HL-60/S4 (cell line): ENCODE data around the gene EDARADD.

Experiments
- in situ Hi-C: fragments of 300-500 bp; cut with MboI; formaldehyde crosslinking; loops from 2 replicates; pipeline ENCODE4 v1.14.3; 2022; ENCODE audit warnings: low sequenced_read_pairs

EDARADD gene

GRCh38 chr1:236392182-236392581 lies 1.9 kb upstream of the EDARADD start:
- in situ Hi-C loops, result no loop called here

- in situ Hi-C loops, result no loop called here
Measured at GRCh38 chr1:236394879-236395229, 768 bp downstream of the EDARADD start.

DNA sequence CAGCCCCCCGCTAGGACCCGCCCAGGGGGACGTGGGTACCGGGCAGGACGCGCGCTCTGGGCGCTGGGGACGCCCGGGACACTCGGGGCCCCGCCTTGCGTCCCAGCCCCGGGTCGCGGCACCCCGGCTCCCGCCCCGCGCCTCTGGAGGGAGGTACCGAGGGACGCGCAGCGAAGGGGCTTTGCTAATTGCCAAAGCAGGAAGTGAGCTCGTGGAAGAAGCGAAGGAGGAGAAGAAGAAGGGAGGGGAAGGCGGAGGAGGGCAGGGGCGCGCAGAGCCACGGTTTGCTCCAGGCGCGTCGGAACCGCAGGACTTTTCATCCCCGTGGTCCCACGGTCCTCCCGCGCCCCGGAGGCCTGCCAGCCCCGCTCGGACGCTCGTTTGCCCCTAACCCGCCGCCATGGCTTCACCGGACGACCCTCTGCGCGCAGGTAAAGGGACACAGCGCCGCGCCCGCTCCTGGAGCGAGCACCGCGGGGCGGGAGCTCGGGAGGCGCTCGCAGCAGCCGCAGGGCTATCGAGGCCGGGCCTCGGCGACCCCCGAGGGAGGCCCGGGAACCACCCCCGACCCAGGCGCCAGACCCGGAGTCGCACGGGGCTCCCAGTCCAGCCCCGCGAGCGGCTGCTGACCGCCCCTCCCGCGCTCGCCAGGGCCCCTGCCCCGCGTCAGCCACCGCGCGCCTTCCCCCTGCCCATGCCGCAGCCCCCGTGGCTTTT lies 1.3 kb downstream of the EDARADD start:
- in situ Hi-C loops, result no loop called here

GRCh38 chr1:236395947-236396664 lies 2.0 kb downstream of the EDARADD start:
- in situ Hi-C loops, result no loop called here

DNA sequence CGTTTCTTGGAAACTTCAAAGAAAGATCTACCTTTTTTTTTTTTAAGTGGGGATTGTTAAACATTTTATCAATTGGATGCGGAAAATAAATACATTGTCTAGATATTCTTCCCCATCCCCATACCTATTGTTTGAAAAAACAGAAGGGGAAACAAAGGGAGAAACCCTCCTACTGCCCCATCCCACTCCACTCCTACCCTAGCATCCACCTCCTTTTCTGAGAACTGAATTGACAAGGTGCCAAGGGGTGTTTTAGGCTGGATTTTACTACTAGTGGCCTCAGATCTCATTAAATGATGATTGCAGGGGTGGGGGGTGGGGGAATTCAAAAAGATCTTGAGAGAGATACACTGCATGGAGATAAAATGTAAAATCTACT lies 2.6 kb downstream of the EDARADD start:
- in situ Hi-C loops, result no loop called here

GRCh38 chr1:236397173-236397759 lies 3.2 kb downstream of the EDARADD start:
- in situ Hi-C loops, result no loop called here

DNA sequence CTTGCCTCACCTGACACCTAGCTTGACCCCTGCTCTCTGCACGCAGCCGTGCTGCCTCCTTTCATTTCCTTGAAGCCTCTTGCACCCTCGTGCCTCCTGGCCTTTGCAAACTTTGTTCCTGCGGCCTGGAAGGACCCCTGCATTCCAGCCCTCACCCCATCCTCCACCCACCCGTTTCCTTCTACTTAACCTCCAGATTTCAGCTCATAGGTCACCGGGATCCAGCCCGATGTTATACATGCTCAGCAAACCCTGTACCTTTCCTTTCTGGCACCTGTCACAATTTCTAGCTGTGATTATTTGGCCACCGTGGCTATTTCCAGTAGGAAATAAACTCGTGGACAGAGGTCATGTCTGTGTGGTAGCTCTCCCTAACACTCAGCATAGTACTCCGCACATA lies 4.5 kb downstream of the EDARADD start:
- in situ Hi-C loops, result no loop called here

DNA sequence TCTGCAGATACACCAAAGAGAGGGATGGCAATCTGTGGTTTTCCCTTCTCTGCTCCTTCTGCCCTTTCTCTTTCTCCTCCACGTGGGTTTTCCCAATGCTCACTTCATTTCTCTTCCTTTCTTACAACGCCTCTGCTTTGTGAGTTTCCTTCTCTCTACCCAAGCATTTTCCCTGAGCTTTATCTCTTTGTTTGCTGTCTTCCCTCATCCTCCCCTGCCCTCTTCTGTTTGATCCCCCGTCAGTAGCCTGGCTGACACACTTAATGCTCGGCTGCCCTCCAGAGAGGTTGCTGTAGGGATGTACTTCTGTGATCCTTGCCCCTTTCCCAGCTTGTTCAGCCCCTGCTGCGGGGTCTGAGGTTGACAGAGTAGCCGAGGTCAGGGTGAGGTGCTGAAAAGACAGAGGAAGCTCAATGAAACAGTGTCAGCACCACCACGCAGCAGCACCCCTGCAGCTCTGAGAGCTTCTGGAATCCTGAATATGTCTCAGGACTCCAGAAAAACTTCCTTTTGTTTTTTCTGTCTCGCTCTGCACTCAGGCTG lies 6.0 kb downstream of the EDARADD start:
- in situ Hi-C loops, result no loop called here

GRCh38 chr1:236401698-236402097 lies 7.6 kb downstream of the EDARADD start:
- in situ Hi-C loops, result no loop called here

- in situ Hi-C loops, result no loop called here
Measured at GRCh38 chr1:236403905-236404696, 10.0 kb downstream of the EDARADD start.

DNA sequence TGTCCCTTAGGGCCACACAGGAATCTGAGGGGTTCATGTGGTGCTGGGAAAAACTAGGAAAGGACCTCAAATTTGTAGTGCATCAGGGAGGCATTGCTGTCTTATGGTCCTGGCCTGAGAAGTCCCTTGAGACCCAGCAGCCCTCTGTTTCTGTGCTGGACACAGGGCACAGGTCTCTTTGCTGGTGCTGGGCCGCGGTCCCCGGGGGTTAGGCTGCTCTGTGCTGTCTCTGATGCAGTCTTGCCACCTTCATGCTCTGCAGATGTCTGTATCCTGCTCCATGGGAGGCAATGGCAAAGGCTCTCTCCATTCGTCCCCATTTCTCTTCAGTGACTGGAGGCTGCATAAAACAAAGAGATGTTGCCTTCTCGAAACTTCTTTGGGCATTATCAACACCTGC lies 13.0 kb downstream of the EDARADD start:
- in situ Hi-C loops, result no loop called here

DNA sequence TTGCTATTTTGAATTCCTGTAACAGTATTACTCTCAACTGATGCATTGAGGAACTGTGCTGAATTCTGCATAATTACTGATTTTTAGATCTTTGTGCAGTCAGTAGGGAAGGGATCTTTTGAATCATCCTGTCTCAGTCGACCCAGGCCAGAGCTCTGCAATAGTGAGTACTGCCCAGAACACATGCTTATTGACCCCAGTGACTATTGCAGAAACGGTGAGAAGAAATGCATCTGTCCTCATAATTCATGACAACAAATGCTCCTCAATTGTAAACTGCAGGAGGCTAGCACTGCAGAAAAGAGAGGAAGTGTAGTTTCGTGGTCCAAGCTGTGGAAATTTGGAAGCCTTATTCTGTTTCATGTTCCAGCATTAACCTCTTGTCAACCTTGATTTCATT lies 19.6 kb downstream of the EDARADD start:
- in situ Hi-C loops, result no loop called here

DNA sequence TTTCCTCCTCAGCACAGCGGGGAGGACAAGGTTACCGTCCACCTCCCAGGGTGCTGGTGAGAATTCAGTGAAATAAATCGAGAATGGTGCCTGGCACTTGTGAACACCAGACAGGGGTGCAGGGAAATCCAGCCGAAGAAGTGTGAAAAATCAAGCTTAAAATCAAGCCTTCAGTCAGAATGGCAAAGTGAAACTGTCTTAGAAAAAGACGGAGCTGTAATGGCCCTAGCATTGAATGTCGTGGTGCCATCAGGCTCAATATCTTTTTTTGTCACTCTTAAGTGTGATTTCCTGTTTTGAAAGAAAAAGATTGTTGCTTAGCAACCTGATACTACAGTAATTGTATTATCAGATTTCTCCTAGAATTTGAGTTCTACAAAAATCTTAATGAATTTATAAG lies 22.1 kb downstream of the EDARADD start:
- in situ Hi-C loops, result no loop called here

DNA sequence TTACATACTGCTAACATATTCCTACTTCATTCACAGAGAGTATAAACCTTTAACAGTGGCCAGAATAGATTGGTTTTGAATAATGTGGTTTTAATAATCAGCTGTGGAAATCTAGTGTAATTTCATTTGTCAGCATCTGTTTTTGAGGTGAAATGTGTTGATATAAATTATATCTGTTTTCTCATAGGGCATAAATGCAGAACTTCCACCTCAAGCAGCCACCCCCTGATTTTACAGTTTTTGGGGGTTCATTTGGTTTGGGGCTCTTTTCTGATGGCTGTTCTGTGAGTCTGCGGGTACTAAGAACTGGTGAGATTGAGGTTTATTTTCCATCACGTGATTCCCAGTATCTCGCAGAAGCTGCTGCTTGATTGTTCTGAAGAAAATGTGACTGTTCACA lies 23.2 kb downstream of the EDARADD start:
- in situ Hi-C loops, result no loop called here

- in situ Hi-C loops, result no loop called here
Measured at GRCh38 chr1:236419502-236419901, 25.4 kb downstream of the EDARADD start.

DNA sequence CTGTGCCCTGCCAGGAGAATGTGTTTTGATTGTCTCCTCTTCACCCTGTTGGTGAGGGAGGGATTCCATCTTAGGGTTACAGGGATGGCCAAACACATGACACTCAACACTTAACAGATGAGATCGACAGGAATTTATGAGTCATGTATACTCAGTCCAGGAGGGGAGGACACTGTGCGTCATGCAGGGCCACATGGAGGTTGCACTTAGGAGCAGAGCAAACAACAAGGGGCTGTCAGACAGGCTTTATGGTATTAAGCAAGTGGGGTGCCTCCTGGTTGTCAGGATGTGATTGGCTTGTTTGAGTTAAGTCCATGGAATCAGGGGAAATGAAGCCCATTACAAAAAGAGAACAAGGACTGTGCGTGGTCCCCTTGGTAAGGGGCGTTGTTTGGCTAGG lies 26.9 kb downstream of the EDARADD start:
- in situ Hi-C loops, result no loop called here

DNA sequence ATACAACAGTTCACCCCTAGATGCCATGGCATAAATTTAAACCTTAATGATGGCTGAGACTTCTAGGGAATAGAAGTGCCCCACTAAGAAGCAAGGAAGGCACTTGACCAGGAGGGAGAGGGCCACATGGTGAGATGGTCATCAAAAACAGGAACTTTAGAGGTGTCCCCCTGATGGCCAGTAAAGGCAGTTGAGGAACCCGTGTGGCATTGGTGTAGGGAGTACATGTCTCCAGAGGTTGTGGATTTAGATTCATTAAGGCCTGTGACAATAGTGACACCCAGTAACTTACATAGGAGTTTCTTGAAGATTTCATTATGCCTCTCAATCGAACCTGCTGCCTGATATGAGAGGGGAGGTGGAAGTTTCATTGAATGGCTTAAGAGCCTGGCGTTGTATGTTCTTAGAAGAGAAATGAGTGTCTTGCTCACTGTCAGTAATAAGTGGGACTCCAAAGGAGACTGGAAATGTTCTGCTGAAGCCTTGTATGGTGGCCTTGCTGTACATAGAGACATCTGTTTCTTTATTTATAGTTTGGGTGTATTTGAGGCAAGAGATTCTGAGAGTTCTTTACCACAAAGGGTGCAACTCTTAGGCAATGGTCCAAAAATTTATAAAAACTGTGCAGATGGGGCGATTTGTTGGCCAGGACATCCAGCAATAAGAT lies 27.9 kb downstream of the EDARADD start:
- in situ Hi-C loops, result no loop called here

- in situ Hi-C loops, result no loop called here
Measured at GRCh38 chr1:236422517-236422876, 28.4 kb downstream of the EDARADD start.

GRCh38 chr1:236425031-236425663 lies 31.1 kb downstream of the EDARADD start:
- in situ Hi-C loops, result no loop called here

GRCh38 chr1:236426215-236426614 lies 32.1 kb downstream of the EDARADD start:
- in situ Hi-C loops, result no loop called here
